ENCODE results near the gene DPF3. TPM values are rescaled to one million over a fixed set of nuclear protein-coding genes. Genes with fewer than 3 reads are reported as not detected.

The DPF3 gene
- total and polyA plus RNA-seq, 2 of the 13 experiments (the other 11 are each of a cell fraction or from before 2014, with no cell fraction given), result 0.09 to 0.60 TPM

DNA sequence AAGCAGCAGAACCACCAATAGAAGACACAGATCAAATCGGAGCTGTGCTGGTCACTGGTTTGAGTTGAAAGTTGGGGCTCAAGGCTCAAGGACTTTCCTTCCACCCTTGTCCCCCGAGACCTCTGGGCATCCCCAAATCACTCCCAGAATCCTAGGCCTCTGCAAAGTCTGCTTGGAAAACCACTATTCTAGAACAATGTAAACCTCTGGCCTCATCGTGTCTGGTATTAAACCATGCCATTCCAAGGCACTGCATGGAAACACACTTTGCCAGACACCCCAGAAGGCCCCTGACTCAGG is 288.0 kb downstream of the DPF3 start:
- no peak overlapping the region for H3K4me2 ChIP-seq (ENCODE audit: low read depth, low read length)
- DNase-seq (ENCODE audit: low spot score), result no peak
- H3K79me2 ChIP-seq (ENCODE audit: insufficient read depth, low read length), result no peaks in the 10 kb centered on the region
- peaks cover 4 to 61% of the 10 kb centered on the region in 2 experiments; a peak in 4 of 5 replicates for H3K27me3 ChIP-seq (ENCODE audit: control insufficient read depth in 1 of 2, insufficient read depth in 2 of 2, low read length in 2 of 2)
- BruUV-seq (replicated peaks), result no TSS peak
- no peak overlapping the region for H3K4me3 ChIP-seq (replicated peaks in 1 of 3; ENCODE audit: insufficient read depth in 1 of 3, low read depth in 2 of 3, low read length in 3 of 3)
- H4K20me1 ChIP-seq (ENCODE audit: insufficient read depth, low read length), result no peaks in the 10 kb centered on the region
- no peak overlapping the region for H3K9ac ChIP-seq (ENCODE audit: insufficient read depth, low read depth, low read length)
- TF ChIP-seq KDM3A (CRISPR knock-in tag; IDR thresholded peaks at IDR 0.05; ENCODE audit: low read depth) (no peak), CEBPB (IDR thresholded peaks at IDR 0.05; ENCODE audit: borderline replicate concordance, low read depth, low read length) (no peak), HMGA1 (CRISPR knock-in tag; conservative IDR thresholded peaks at IDR 0.05) (no peak), MAZ (IDR thresholded peaks at IDR 0.05; ENCODE audit: borderline replicate concordance, low read depth, low read length) (no peak), MAZ (CRISPR knock-in tag; IDR thresholded peaks at IDR 0.05; ENCODE audit: low read depth) (no peak), ZNF496 (CRISPR knock-in tag; IDR thresholded peaks at IDR 0.05; ENCODE audit: insufficient replicate concordance) (no peak), HCFC1 (IDR thresholded peaks at IDR 0.05; ENCODE audit: low read depth, low read length) (no peak)
- TF ChIP-seq, protein P1, sequence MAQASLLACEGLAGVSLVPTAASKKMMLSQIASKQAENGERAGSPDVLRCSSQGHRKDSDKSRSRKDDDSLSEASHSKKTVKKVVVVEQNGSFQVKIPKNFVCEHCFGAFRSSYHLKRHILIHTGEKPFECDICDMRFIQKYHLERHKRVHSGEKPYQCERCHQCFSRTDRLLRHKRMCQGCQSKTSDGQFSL (CRISPR knock-in tag; IDR thresholded peaks at IDR 0.05), result no peak
- TF ChIP-seq, protein P2, sequence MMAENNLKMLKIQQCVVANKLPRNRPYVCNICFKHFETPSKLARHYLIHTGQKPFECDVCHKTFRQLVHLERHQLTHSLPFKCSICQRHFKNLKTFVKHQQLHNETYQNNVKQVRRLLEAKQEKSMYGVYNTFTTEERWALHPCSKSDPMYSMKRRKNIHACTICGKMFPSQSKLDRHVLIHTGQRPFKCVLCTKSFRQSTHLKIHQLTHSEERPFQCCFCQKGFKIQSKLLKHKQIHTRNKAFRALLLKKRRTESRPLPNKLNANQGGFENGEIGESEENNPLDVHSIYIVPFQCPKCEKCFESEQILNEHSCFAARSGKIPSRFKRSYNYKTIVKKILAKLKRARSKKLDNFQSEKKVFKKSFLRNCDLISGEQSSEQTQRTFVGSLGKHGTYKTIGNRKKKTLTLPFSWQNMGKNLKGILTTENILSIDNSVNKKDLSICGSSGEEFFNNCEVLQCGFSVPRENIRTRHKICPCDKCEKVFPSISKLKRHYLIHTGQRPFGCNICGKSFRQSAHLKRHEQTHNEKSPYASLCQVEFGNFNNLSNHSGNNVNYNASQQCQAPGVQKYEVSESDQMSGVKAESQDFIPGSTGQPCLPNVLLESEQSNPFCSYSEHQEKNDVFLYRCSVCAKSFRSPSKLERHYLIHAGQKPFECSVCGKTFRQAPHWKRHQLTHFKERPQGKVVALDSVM (CRISPR knock-in tag; IDR thresholded peaks at IDR 0.05), result no peak
- TF ChIP-seq, protein P3, sequence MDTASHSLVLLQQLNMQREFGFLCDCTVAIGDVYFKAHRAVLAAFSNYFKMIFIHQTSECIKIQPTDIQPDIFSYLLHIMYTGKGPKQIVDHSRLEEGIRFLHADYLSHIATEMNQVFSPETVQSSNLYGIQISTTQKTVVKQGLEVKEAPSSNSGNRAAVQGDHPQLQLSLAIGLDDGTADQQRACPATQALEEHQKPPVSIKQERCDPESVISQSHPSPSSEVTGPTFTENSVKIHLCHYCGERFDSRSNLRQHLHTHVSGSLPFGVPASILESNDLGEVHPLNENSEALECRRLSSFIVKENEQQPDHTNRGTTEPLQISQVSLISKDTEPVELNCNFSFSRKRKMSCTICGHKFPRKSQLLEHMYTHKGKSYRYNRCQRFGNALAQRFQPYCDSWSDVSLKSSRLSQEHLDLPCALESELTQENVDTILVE (CRISPR knock-in tag; IDR thresholded peaks at IDR 0.05), result no peak
- TF ChIP-seq, protein P4, sequence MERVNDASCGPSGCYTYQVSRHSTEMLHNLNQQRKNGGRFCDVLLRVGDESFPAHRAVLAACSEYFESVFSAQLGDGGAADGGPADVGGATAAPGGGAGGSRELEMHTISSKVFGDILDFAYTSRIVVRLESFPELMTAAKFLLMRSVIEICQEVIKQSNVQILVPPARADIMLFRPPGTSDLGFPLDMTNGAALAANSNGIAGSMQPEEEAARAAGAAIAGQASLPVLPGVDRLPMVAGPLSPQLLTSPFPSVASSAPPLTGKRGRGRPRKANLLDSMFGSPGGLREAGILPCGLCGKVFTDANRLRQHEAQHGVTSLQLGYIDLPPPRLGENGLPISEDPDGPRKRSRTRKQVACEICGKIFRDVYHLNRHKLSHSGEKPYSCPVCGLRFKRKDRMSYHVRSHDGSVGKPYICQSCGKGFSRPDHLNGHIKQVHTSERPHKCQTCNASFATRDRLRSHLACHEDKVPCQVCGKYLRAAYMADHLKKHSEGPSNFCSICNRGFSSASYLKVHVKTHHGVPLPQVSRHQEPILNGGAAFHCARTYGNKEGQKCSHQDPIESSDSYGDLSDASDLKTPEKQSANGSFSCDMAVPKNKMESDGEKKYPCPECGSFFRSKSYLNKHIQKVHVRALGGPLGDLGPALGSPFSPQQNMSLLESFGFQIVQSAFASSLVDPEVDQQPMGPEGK (CRISPR knock-in tag; IDR thresholded peaks at IDR 0.05), result no peak
- ChIA-PET CTCF (ENCODE audit: low intra/inter-chr PET ratio, low total read pairs) (no interaction called here), POLR2A (no interaction called here)
- in situ Hi-C loops (cut with HindIII; ENCODE audit: extremely low pct_ligation_motif_present, low pct_unique_long_range_greater_than_20kb), result no loop called here
- H3K4me1 ChIP-seq (ENCODE audit: insufficient read depth, low read length), result no peaks in the 10 kb centered on the region
- ATAC-seq, result no peak
- no peak for FAIRE-seq
- intact Hi-C loops (cut with micrococcal nuclease; ENCODE audit: unreplicated experiment), result no loop called here
- 40% methylated on average over 3 of the region's 3 CpGs for WGBS (ENCODE audit: low lambda C conversion rate)
- no peak overlapping the region for H3K27ac ChIP-seq (ENCODE audit: extremely low read length, insufficient read depth, low read length)
- no peak overlapping the region for H2AFZ ChIP-seq (ENCODE audit: low read length)
- H3K9me3 ChIP-seq (ENCODE audit: low read length), result no peaks in the 10 kb centered on the region
- H3K36me3 ChIP-seq (replicated peaks in 1 of 2; ENCODE audit: control insufficient read depth in 1 of 2, insufficient read depth in 2 of 2, low read length in 2 of 2), result no peaks in the 10 kb centered on the region
